B cell (primary cell): ENCODE results near the gene OR9A2. TPM values are rescaled to one million over a fixed set of nuclear protein-coding genes. Genes with fewer than 3 reads are reported as not detected.
A peak's percentile ranks its signal among the peaks of the same experiment; 100 is the strongest.

ENCODE experiments used
- ATAC-seq: fragments of 200-7000 bp; cut with Tn5 transposase; one replicate; pipeline ENCODE4 v1.10.0; 2021; ENCODE audit warnings: low read depth, mild to moderate bottlenecking, moderate number of reproducible peaks, moderate library complexity
- CTCF ChIA-PET: fragments of 350-600 bp; sonication (Branson Sonifier 250); formaldehyde crosslinking; loops from one replicate; lab custom pipeline; 2021; ENCODE audit warnings: antibody characterized with exemption, inconsistent platforms; lab: Charles Lee
- POLR2A ChIA-PET: fragments of 350-600 bp; sonication (Branson Sonifier 250); formaldehyde crosslinking; loops from one replicate; lab custom pipeline; 2021; ENCODE audit warnings: antibody characterized with exemption; lab: Charles Lee
- DNase-seq: peaks from one replicate; pipeline ENCODE4 v3.0.0; 2013
- H2AFZ ChIP-seq: 2 replicates; pipeline ENCODE4 v1.6.1; 2012; ENCODE audit warnings: mild to moderate bottlenecking, low read depth, low read length; ENCODE audit not compliant: insufficient read depth, poor library complexity, severe bottlenecking
- H3K27ac ChIP-seq, 2 donors: 1 replicate in 1 of 2; 2 replicates in 1 of 2; pipeline ENCODE4 v1.5.1; 2012 to 2013; ENCODE audit warnings: low read length in 2 of 2, mild to moderate bottlenecking in 2 of 2, moderate library complexity in 1 of 2
- H3K27me3 ChIP-seq, 4 experiments: fragments of 200-600 bp in 1 of 4; sonication (generic) in 1 of 4; replicated peaks in 1 of 4; 1 replicate in 2 of 4; 2 replicates in 2 of 4; pipeline versions ENCODE4 v1.6.1 to v1.7.0; 2013 to 2016; ENCODE audit warnings: low read length in 3 of 4, mild to moderate bottlenecking in 2 of 4, mixed read lengths in 1 of 4, moderate library complexity in 1 of 4; ENCODE audit not compliant: insufficient read depth in 4 of 4, control insufficient read depth in 3 of 4; ENCODE audit errors: control extremely low read depth in 1 of 4
- H3K36me3 ChIP-seq, 2 experiments: replicated peaks in 1 of 2; 1 replicate in 1 of 2; 2 replicates in 1 of 2; pipeline versions ENCODE4 v1.6.1 to v1.7.1; 2013; ENCODE audit warnings: low read length in 1 of 2; ENCODE audit not compliant: insufficient read depth in 2 of 2, control insufficient read depth in 1 of 2; ENCODE audit errors: control extremely low read depth in 1 of 2, extremely low read depth in 1 of 2
- H3K4me1 ChIP-seq, 2 donors: fragments of 200-600 bp in 1 of 2; sonication (generic) in 1 of 2; 1 replicate in 1 of 2; 2 replicates in 1 of 2; pipeline versions ENCODE4 v1.5.1 to v1.6.1; 2013 to 2017; ENCODE audit warnings: low read length in 2 of 2; ENCODE audit not compliant: control insufficient read depth in 2 of 2, insufficient read depth in 2 of 2
- H3K4me2 ChIP-seq: replicated peaks from 2 replicates; pipeline ENCODE3; 2012; ENCODE audit warnings: mild to moderate bottlenecking, low read depth, low read length; ENCODE audit not compliant: poor library complexity, severe bottlenecking
- H3K4me3 ChIP-seq, 5 experiments: fragments of 200-600 bp in 1 of 5; sonication (generic) in 1 of 5; 1 replicate in 3 of 5; 2 replicates in 2 of 5; pipeline versions ENCODE4 v1.5.1 to v1.7.0; 2011 to 2016; ENCODE audit warnings: low read length in 4 of 5, mild to moderate bottlenecking in 4 of 5, low read depth in 2 of 5, control low read depth in 1 of 5, moderate library complexity in 1 of 5; ENCODE audit not compliant: insufficient read depth in 1 of 5; ENCODE audit errors: control extremely low read depth in 1 of 5, extremely low read depth in 1 of 5
- H3K79me2 ChIP-seq: fragments of 200-600 bp; sonication (generic); one replicate; pipeline ENCODE4 v1.6.0; 2016; ENCODE audit warnings: low read length; ENCODE audit not compliant: control insufficient read depth, insufficient read depth
- H3K9ac ChIP-seq: fragments of 200-600 bp; sonication (generic); 2 replicates; pipeline ENCODE4 v1.6.1; 2017; ENCODE audit warnings: mild to moderate bottlenecking, low read length, moderate library complexity
- H3K9me3 ChIP-seq, 3 donors: one replicate each; pipeline versions ENCODE4 v1.6.1 to v1.7.1; 2013; ENCODE audit warnings: low read length in 2 of 3; ENCODE audit not compliant: control insufficient read depth in 2 of 3, insufficient read depth in 1 of 3; ENCODE audit errors: control extremely low read depth in 1 of 3
- H4K20me1 ChIP-seq: 2 replicates; pipeline ENCODE4 v1.6.0; 2012; ENCODE audit warnings: mild to moderate bottlenecking, low read length; ENCODE audit not compliant: insufficient read depth, control insufficient read depth, poor library complexity, severe bottlenecking
- H3K27ac Mint-ChIP-seq: one replicate; pipeline ENCODE4 v1.8.0; 2021; ENCODE audit warnings: mixed read lengths
- H3K27me3 Mint-ChIP-seq: one replicate; pipeline ENCODE4 v1.8.0; 2021; ENCODE audit warnings: mixed read lengths
- H3K4me1 Mint-ChIP-seq: one replicate; pipeline ENCODE4 v1.8.0; 2021; ENCODE audit warnings: mixed read lengths
- H3K4me3 Mint-ChIP-seq: one replicate; pipeline ENCODE4 v1.8.0; 2021; ENCODE audit warnings: mixed read lengths
- H3K9me3 Mint-ChIP-seq: one replicate; pipeline ENCODE4 v1.8.0; 2022; ENCODE audit warnings: mixed read lengths; ENCODE audit not compliant: insufficient read depth
- EZH2 ChIP-seq: IDR thresholded peaks from 2 replicates; pipeline ENCODE4 v1.6.1; 2012; ENCODE audit warnings: borderline replicate concordance, low read depth, mild to moderate bottlenecking, moderate library complexity, low read length; ENCODE audit not compliant: insufficient read depth, poor library complexity, severe bottlenecking
- WGBS: methylation state at CpG from one replicate; pipeline ENCODE4 v1.1.5; 2013; ENCODE audit warnings: missing lambda C conversion rate; ENCODE audit not compliant: insufficient coverage; 5-methylcytosine and 5-hydroxymethylcytosine counted together
- intact Hi-C: fragments of 100-400 bp; cut with micrococcal nuclease; formaldehyde crosslinking; loops from one replicate; pipeline ENCODE4 v1.10.0; 2022
- polyA plus RNA-seq: library from polyadenylated mRNA; depleted of rRNA; stranded (reverse); fragments of >200 nt; gene quantifications from 2 replicates; pipeline ENCODE4 v1.2.3, GENCODE V29; 2012
- total RNA-seq, 2 donors: library from RNA; stranded (reverse); fragments of 120-200 nt in 1 of 2; gene quantifications; 1 replicate in 1 of 2; 2 replicates in 1 of 2; pipeline versions ENCODE4 v1.2.3 to v1.2.4, GENCODE V29; 2013 to 2022
- TF ChIP-seq, protein P1 (sequence below): fragments of 200-600 bp; IDR thresholded peaks from one replicate; pipeline ENCODE4 v1.8.0; 2022; ENCODE audit warnings: antibody characterized with exemption, mild to moderate bottlenecking

Gene OR9A2
- total and polyA plus RNA-seq, 2 donors (not counting 1 experiment from before 2014, with no cell fraction given), result not detected

DNA sequence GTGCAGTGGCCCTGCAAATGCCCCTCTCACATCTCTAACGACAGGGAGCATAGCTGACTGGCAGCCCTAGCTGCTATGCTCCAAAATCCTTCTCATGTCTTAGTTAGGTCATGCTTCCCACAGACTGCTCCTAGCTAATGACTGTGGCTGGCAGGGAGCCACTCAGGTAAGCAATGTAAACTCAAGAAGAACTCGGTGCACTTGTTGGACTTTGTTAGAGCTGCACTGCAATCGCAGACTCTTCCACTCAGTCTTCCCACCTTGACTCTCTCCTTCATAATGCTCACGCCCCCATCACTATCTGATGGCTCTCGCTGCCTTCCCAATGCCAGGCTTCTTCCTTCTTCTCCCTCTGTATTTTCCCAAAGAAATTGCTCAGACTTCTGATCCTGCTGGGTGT, 24.0 kb downstream of the OR9A2 start:
- DNase-seq (no peak), ATAC-seq (no peak)
- ChIA-PET POLR2A (no interaction called here), CTCF (interaction anchor here (0.7 to 24.7 kb wide), 37 partner anchors 10 to 468 kb away, joined by 3 to 809 read pairs (median 7); partner anchors contain the start of genes EPHB6, KEL and TAS2R40)
- peak overlapping the region; percentile 67 for H3K4me2 ChIP-seq
- TF ChIP-seq EZH2, result no peak
- TF ChIP-seq, protein P1, sequence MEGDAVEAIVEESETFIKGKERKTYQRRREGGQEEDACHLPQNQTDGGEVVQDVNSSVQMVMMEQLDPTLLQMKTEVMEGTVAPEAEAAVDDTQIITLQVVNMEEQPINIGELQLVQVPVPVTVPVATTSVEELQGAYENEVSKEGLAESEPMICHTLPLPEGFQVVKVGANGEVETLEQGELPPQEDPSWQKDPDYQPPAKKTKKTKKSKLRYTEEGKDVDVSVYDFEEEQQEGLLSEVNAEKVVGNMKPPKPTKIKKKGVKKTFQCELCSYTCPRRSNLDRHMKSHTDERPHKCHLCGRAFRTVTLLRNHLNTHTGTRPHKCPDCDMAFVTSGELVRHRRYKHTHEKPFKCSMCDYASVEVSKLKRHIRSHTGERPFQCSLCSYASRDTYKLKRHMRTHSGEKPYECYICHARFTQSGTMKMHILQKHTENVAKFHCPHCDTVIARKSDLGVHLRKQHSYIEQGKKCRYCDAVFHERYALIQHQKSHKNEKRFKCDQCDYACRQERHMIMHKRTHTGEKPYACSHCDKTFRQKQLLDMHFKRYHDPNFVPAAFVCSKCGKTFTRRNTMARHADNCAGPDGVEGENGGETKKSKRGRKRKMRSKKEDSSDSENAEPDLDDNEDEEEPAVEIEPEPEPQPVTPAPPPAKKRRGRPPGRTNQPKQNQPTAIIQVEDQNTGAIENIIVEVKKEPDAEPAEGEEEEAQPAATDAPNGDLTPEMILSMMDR, result no peak
- Mint-ChIP-seq H3K9me3 (no peaks in the 10 kb centered on the region), H3K4me3 (peak overlapping the region; percentile 87), H3K27me3 (no peaks in the 10 kb centered on the region), H3K4me1 (peaks cover 9% of the 10 kb centered on the region), H3K27ac (no peak overlapping the region)
- no peak overlapping the region for H3K27ac ChIP-seq
- peak overlapping the region; percentile 38 for H3K9ac ChIP-seq
- no peaks in the 10 kb centered on the region for H3K36me3 ChIP-seq
- H3K79me2 ChIP-seq, result no peaks in the 10 kb centered on the region
- H2AFZ ChIP-seq, result peak overlapping the region; percentile 81
- H3K9me3 ChIP-seq, result no peaks in the 10 kb centered on the region
- 94% methylated on average over 5 of the region's 5 CpGs for WGBS
- no peaks in the 10 kb centered on the region for H4K20me1 ChIP-seq
- H3K4me3 ChIP-seq, result peak overlapping the region in 4 of 5 experiments; percentile 5 to 39 (median 33)
- intact Hi-C loops, result loop anchor here (1.0 to 2.0 kb wide), 7 partner anchors 94 to 399 kb away; no protein-coding TSS in a partner anchor
- H3K4me1 ChIP-seq, result peaks cover 5 to 12% of the 10 kb centered on the region in 2 donors
- H3K27me3 ChIP-seq, result no peaks in the 10 kb centered on the region

DNA sequence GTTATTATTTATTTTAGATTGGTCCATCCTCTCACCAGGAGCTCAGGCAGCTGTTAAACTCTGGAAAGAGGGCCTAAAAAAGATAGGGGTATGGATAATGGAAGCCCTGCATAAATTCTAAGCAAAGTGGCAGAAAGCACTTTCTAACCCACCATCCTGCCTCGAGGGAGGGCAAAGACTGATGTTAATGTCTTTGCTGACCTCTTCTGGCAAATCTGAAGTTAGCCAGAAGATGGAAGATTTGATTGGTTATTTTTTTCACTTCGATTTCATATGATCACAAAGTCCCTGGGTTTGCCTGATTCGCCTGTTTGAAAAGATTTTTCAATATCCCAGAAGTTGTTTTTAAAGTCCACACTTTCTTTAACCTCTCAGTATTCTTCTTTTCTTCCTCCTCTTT, 24.8 kb downstream of the OR9A2 start:
- H3K27me3 Mint-ChIP-seq, result no peaks in the 10 kb centered on the region
- no peak overlapping the region for H3K4me3 Mint-ChIP-seq
- no peaks in the 10 kb centered on the region for H3K9me3 Mint-ChIP-seq

More for the DNA sequence above, 24.8 kb downstream of the OR9A2 start:
- TF ChIP-seq, protein P1, result peak; percentile 23
- TF ChIP-seq EZH2, result no peak
- H3K36me3 ChIP-seq, result no peaks in the 10 kb centered on the region
- H2AFZ ChIP-seq, result no peak overlapping the region
- H3K27ac ChIP-seq, result no peak overlapping the region
- H3K4me1 ChIP-seq, result peaks cover 5 to 10% of the 10 kb centered on the region in 2 donors
- DNase-seq (peak; percentile 42), ATAC-seq (no peak)
- ChIA-PET POLR2A (no interaction called here), CTCF (interaction anchor here (0.8 to 24.7 kb wide), 32 partner anchors 10 to 467 kb away, joined by 3 to 809 read pairs (median 8); partner anchors contain the start of genes EPHB6, KEL and TAS2R40)
- no peaks in the 10 kb centered on the region for H3K79me2 ChIP-seq
- Mint-ChIP-seq H3K27ac (no peak overlapping the region), H3K4me1 (peaks cover 7% of the 10 kb centered on the region)
- intact Hi-C loops, result loop anchor here (1.0 to 2.0 kb wide), 4 partner anchors 93 to 219 kb away; no protein-coding TSS in a partner anchor
- H3K4me2 ChIP-seq, result no peak overlapping the region
- H3K4me3 ChIP-seq, result no peak overlapping the region
- no peaks in the 10 kb centered on the region for H3K9me3 ChIP-seq
- H3K9ac ChIP-seq, result no peak overlapping the region
- H3K27me3 ChIP-seq, result no peaks in the 10 kb centered on the region
- 90% methylated on average over 2 of the region's 3 CpGs for WGBS
- H4K20me1 ChIP-seq, result no peaks in the 10 kb centered on the region
